ENCODE data around the gene NUDT4. TPM values are rescaled to one million over a fixed set of nuclear protein-coding genes. Genes with fewer than 3 reads are reported as not detected.

NUDT4 gene
- total and polyA plus RNA-seq, 2 donors (not counting 3 experiments of a cell fraction or from before 2014, with no cell fraction given), result 76.0 to 161 TPM

GRCh38 chr12:93335603-93336162 is 42.0 kb upstream of the NUDT4 start:
- no peaks in the 10 kb centered on the region for H3K9me1 ChIP-seq (replicated peaks; ENCODE audit: control insufficient read depth, extremely low read depth, insufficient read depth, low read length)
- no peak for TF ChIP-seq EZH2 (IDR thresholded peaks at IDR 0.05; ENCODE audit: borderline replicate concordance, low read depth, low read length, severe bottlenecking)
- H3K4me2 ChIP-seq (ENCODE audit: insufficient read depth, low read length), result no peak overlapping the region
- no peak for DNase-seq (ENCODE audit: low read depth, low spot score)
- H3K4me3 ChIP-seq (replicated peaks in 1 of 3; ENCODE audit: insufficient read depth in 1 of 3, low read depth in 1 of 3, low read length in 3 of 3), result no peak overlapping the region
- no peak overlapping the region for H3K27ac ChIP-seq (ENCODE audit: insufficient read depth, low read depth, low read length)
- no peaks in the 10 kb centered on the region for H3K79me2 ChIP-seq (ENCODE audit: control insufficient read depth, insufficient read depth, low read length)
- no peaks in the 10 kb centered on the region for H3K27me3 ChIP-seq (ENCODE audit: control insufficient read depth in 2 of 2, insufficient read depth in 2 of 2, low read length in 2 of 2)
- CTCF ChIA-PET, result interaction anchor here (1.1 kb wide), 1 partner anchor 11 kb away, joined by 3 read pairs; no protein-coding TSS in a partner anchor
- no peaks in the 10 kb centered on the region for H3K36me3 ChIP-seq (ENCODE audit: control insufficient read depth in 2 of 2, extremely low read depth in 1 of 2, insufficient read depth in 2 of 2, low read length in 2 of 2)
- no peak overlapping the region for H3K9ac ChIP-seq (replicated peaks; ENCODE audit: extremely low read depth, insufficient read depth, low read length)
- FAIRE-seq, result no peak
- no peaks in the 10 kb centered on the region for H4K20me1 ChIP-seq (replicated peaks; ENCODE audit: control insufficient read depth, extremely low read depth, insufficient read depth, low read length)
- no TSS peak for BruUV-seq (replicated peaks)
- no peaks in the 10 kb centered on the region for H3K9me3 ChIP-seq (replicated peaks; ENCODE audit: control insufficient read depth, insufficient read depth, low read length)
- POLR2A ChIA-PET, result no interaction called here
- dilution Hi-C loops (cut with MboI; ENCODE audit: extremely low pct_ligation_motif_present, low sequenced_read_pairs), result no loop called here
- H3K4me1 ChIP-seq (ENCODE audit: control insufficient read depth, extremely low read depth, insufficient read depth, low read length), result no peaks in the 10 kb centered on the region
- H2AFZ ChIP-seq (ENCODE audit: low read depth, low read length), result no peak overlapping the region
- intact Hi-C loops (cut with micrococcal nuclease), result no loop called here

- dilution Hi-C loops (cut with MboI; ENCODE audit: extremely low pct_ligation_motif_present, low sequenced_read_pairs) (no loop called here), intact Hi-C loops (cut with micrococcal nuclease) (no loop called here)
- Histone ChIP-seq H2AFZ (ENCODE audit: low read depth, low read length) (no peak overlapping the region), H3K27ac (ENCODE audit: insufficient read depth, low read depth, low read length) (no peak overlapping the region), H3K4me3 (replicated peaks in 1 of 3; ENCODE audit: insufficient read depth in 1 of 3, low read depth in 1 of 3, low read length in 3 of 3) (no peak overlapping the region), H3K9me3 (replicated peaks; ENCODE audit: control insufficient read depth, insufficient read depth, low read length) (no peaks in the 10 kb centered on the region), H3K9me1 (replicated peaks; ENCODE audit: control insufficient read depth, extremely low read depth, insufficient read depth, low read length) (no peaks in the 10 kb centered on the region), H3K36me3 (ENCODE audit: control insufficient read depth in 2 of 2, extremely low read depth in 1 of 2, insufficient read depth in 2 of 2, low read length in 2 of 2) (no peaks in the 10 kb centered on the region), H3K4me2 (ENCODE audit: insufficient read depth, low read length) (no peak overlapping the region), H3K79me2 (ENCODE audit: control insufficient read depth, insufficient read depth, low read length) (no peaks in the 10 kb centered on the region), H3K4me1 (ENCODE audit: control insufficient read depth, extremely low read depth, insufficient read depth, low read length) (no peaks in the 10 kb centered on the region), H3K9ac (replicated peaks; ENCODE audit: extremely low read depth, insufficient read depth, low read length) (no peak overlapping the region), H4K20me1 (replicated peaks; ENCODE audit: control insufficient read depth, extremely low read depth, insufficient read depth, low read length) (no peaks in the 10 kb centered on the region), H3K27me3 (ENCODE audit: control insufficient read depth in 2 of 2, insufficient read depth in 2 of 2, low read length in 2 of 2) (no peaks in the 10 kb centered on the region)
- no TSS peak for BruUV-seq (replicated peaks)
- DNase-seq (ENCODE audit: low read depth, low spot score) (no peak), FAIRE-seq (peak; percentile 37)
- POLR2A ChIA-PET, result no interaction called here
- CTCF ChIA-PET, result interaction anchor here (1.1 kb wide), 1 partner anchor 10 kb away, joined by 3 read pairs; no protein-coding TSS in a partner anchor
- no peak for TF ChIP-seq MYC (IDR thresholded peaks at IDR 0.05; ENCODE audit: low read depth, low read length)
- no peak for TF ChIP-seq CTCF (IDR thresholded peaks at IDR 0.05; ENCODE audit: extremely low read depth in 1 of 2, insufficient read depth in 1 of 2, low read depth in 1 of 2, low read length in 2 of 2)
- TF ChIP-seq GATA2 (IDR thresholded peaks at IDR 0.05; ENCODE audit: insufficient read depth, insufficient read length, low read depth, low read length), result no peak
- TF ChIP-seq POLR2A (IDR thresholded peaks at IDR 0.05; ENCODE audit: low read depth, low read length), result no peak
- no peak for TF ChIP-seq JUN (IDR thresholded peaks at IDR 0.05; ENCODE audit: borderline replicate concordance, insufficient read depth, insufficient read length, low read depth)
Measured at GRCh38 chr12:93336291-93336741, 41.4 kb upstream of the NUDT4 start.
